Endodermal cell (in vitro differentiated cells): ENCODE results near the gene FCSK. TPM values are rescaled to one million over a fixed set of nuclear protein-coding genes. Genes with fewer than 3 reads are reported as not detected.

Experiments
- DNase-seq: peaks from one replicate; pipeline ENCODE4 v3.0.0-alpha.2; 2017
- H3K27ac ChIP-seq: 2 replicates; pipeline ENCODE4 v1.5.1; 2013; ENCODE audit warnings: mild to moderate bottlenecking, low read depth, low read length, moderate library complexity
- H3K27me3 ChIP-seq: 2 replicates; pipeline ENCODE4 v1.6.1; 2013; ENCODE audit warnings: mild to moderate bottlenecking, low read length, moderate library complexity; ENCODE audit not compliant: insufficient read depth, control insufficient read depth, poor library complexity, severe bottlenecking
- H3K36me3 ChIP-seq: 2 replicates; pipeline ENCODE4 v1.7.0; 2013; ENCODE audit warnings: mild to moderate bottlenecking, low read length, moderate library complexity; ENCODE audit not compliant: control insufficient read depth, insufficient read depth
- H3K4me1 ChIP-seq: one replicate; pipeline ENCODE4 v1.7.0; 2013; ENCODE audit warnings: low read length; ENCODE audit not compliant: control insufficient read depth, insufficient read depth
- H3K4me3 ChIP-seq: 2 replicates; pipeline ENCODE4 v1.5.1; 2013; ENCODE audit warnings: mild to moderate bottlenecking, low read length, moderate library complexity
- H3K9ac ChIP-seq: 2 replicates; pipeline ENCODE4 v1.6.1; 2013; ENCODE audit warnings: mild to moderate bottlenecking, low read length, moderate library complexity; ENCODE audit not compliant: poor library complexity, severe bottlenecking; ENCODE audit errors: extremely low read depth
- H3K9me3 ChIP-seq: 2 replicates; pipeline ENCODE4 v1.6.1; 2013; ENCODE audit warnings: mild to moderate bottlenecking, low read length, moderate library complexity; ENCODE audit not compliant: control insufficient read depth
- H3K27ac Mint-ChIP-seq: 2 replicates; pipeline ENCODE4 v1.8.0; 2020; ENCODE audit warnings: mixed read lengths
- H3K27me3 Mint-ChIP-seq: 2 replicates; pipeline ENCODE4 v1.8.0; 2021; ENCODE audit warnings: mild to moderate bottlenecking, mixed read lengths; ENCODE audit not compliant: insufficient read depth
- H3K36me3 Mint-ChIP-seq: 2 replicates; pipeline ENCODE4 v1.8.0; 2020; ENCODE audit warnings: low read depth, mixed read lengths
- H3K4me1 Mint-ChIP-seq: 2 replicates; pipeline ENCODE4 v1.8.0; 2020; ENCODE audit warnings: mixed read lengths
- H3K4me3 Mint-ChIP-seq: 2 replicates; pipeline ENCODE4 v1.8.0; 2020; ENCODE audit warnings: mild to moderate bottlenecking, moderate library complexity, mixed read lengths
- H3K9me3 Mint-ChIP-seq: 2 replicates; pipeline ENCODE4 v1.8.0; 2020; ENCODE audit warnings: mild to moderate bottlenecking, mixed read lengths
- WGBS, 2 experiments: methylation state at CpG; one replicate each; pipeline versions ENCODE4 v1.1.5 to v1.1.7; 2013; ENCODE audit warnings: missing lambda C conversion rate in 2 of 2, mixed read lengths in 1 of 2; ENCODE audit not compliant: insufficient coverage in 1 of 2, insufficient read length in 1 of 2; 5-methylcytosine and 5-hydroxymethylcytosine counted together
- total RNA-seq, 2 donors: library from RNA; stranded (reverse); fragmentation: NEBNext Ultra II Directional in 1 of 2; extraction: Animal tissue kit (Norgen Biotek cat#: 25700) in 1 of 2; gene quantifications; 2 replicates in 1 of 2; 3 replicates in 1 of 2; pipeline ENCODE4 v1.2.1, GENCODE V29; 2021
- TF ChIP-seq, protein P1 (sequence below): fragments of 200-600 bp; sonication (generic); conservative IDR thresholded peaks from 2 replicates; pipeline ENCODE4 v1.5.0; 2021; ENCODE audit warnings: antibody characterized with exemption, mild to moderate bottlenecking

The FCSK gene
- total RNA-seq, 2 donors from 2014 or later, result 18.7 to 19.5 TPM

DNA sequence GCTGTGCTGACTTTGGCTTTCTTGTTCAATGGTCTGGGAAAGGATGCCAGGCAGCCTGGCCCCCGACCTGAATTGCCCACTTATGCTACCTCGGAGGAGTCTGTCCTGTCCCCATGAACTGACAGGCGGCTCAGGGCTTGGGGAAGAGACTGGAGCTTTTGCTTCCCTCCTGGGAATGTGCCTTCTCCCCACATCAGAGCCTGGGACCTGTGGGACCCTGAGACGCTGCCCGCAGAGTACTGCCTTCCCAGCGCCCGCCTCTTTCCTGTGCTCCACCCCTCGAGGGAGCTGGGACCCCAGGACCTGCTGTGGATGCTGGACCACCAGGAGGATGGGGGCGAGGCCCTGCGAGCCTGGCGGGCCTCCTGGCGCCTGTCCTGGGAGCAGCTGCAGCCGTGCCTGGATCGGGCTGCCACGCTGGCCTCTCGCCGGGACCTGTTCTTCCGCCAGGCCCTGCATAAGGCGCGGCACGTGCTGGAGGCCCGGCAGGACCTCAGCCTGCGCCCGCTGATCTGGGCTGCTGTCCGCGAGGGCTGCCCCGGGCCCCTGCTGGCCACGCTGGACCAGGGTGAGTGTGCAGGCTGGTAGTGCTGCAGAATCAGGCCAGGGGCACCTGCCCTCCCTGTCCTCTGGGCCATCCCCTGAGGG is 18.5 kb downstream of the FCSK start:
- WGBS, 2 experiments, result 90 to 93% methylated on average over 19 to 28 of the region's 28 CpGs
- Mint-ChIP-seq H3K27ac (no peak overlapping the region), H3K9me3 (no peaks in the 10 kb centered on the region), H3K4me3 (no peak overlapping the region), H3K36me3 (peaks cover 2% of the 10 kb centered on the region), H3K4me1 (peaks cover 3% of the 10 kb centered on the region), H3K27me3 (no peaks in the 10 kb centered on the region)
- DNase-seq, result peak; percentile 54
- Histone ChIP-seq H3K4me1 (no peaks in the 10 kb centered on the region), H3K4me3 (no peak overlapping the region), H3K27me3 (no peaks in the 10 kb centered on the region), H3K9me3 (no peaks in the 10 kb centered on the region), H3K9ac (no peak overlapping the region), H3K27ac (no peak overlapping the region), H3K36me3 (no peaks in the 10 kb centered on the region)
- TF ChIP-seq, protein P1, sequence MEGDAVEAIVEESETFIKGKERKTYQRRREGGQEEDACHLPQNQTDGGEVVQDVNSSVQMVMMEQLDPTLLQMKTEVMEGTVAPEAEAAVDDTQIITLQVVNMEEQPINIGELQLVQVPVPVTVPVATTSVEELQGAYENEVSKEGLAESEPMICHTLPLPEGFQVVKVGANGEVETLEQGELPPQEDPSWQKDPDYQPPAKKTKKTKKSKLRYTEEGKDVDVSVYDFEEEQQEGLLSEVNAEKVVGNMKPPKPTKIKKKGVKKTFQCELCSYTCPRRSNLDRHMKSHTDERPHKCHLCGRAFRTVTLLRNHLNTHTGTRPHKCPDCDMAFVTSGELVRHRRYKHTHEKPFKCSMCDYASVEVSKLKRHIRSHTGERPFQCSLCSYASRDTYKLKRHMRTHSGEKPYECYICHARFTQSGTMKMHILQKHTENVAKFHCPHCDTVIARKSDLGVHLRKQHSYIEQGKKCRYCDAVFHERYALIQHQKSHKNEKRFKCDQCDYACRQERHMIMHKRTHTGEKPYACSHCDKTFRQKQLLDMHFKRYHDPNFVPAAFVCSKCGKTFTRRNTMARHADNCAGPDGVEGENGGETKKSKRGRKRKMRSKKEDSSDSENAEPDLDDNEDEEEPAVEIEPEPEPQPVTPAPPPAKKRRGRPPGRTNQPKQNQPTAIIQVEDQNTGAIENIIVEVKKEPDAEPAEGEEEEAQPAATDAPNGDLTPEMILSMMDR, result no peak

DNA sequence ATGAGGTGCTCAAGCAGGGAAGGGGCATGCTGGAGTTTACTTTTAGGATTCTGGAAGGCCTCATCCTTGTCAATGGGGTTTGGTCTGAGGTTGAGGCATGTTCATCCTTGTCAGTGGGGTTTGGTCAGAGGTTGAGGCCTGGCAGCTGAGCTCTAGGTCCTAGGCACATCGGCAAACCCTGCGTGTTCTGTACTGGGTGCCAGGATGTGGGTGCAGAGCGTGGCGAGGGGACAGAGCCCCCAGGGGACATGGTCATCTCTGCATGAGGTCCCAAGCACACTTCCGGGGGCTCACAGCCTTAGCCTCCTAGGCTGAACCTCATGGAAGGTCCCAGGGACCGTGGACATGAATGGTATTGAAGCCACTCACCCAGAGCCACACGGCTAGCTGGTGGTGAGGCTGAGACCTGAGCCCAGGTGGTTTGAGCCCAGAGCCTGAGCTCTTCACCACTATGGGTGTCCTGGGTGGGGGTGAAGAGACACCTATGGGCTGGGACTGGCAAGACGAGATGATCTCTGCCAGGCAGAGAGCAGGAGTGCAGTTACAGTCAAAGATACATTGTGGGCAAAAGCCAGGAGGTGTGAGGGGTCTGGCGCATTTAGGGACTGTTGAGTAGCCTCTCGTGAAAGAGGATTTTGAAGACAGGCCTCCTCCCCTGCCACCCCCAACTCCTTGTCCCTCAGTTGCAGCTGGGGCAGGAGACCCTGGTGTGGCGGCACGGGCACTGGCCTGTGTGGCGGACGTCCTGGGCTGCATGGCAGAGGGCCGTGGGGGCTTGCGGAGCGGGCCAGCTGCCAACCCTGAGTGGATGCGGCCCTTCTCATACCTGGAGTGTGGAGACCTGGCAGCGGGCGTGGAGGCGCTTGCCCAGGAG is 19.3 kb downstream of the FCSK start:
- Histone ChIP-seq H3K27me3 (no peaks in the 10 kb centered on the region), H3K27ac (no peak overlapping the region), H3K9me3 (no peaks in the 10 kb centered on the region), H3K9ac (no peak overlapping the region), H3K36me3 (no peaks in the 10 kb centered on the region), H3K4me3 (no peak overlapping the region), H3K4me1 (no peaks in the 10 kb centered on the region)
- WGBS, 2 experiments, result 91 to 98% methylated on average over 20 to 21 of the region's 21 CpGs
- no peaks in the 10 kb centered on the region for H3K27me3 Mint-ChIP-seq
- peaks cover 3% of the 10 kb centered on the region for H3K4me1 Mint-ChIP-seq
- no peak overlapping the region for H3K4me3 Mint-ChIP-seq
- TF ChIP-seq, protein P1, result no peak
- H3K27ac Mint-ChIP-seq, result peak overlapping the region; percentile 45
- no peaks in the 10 kb centered on the region for H3K9me3 Mint-ChIP-seq
- peaks cover 2% of the 10 kb centered on the region for H3K36me3 Mint-ChIP-seq
- DNase-seq, result no peak

DNA sequence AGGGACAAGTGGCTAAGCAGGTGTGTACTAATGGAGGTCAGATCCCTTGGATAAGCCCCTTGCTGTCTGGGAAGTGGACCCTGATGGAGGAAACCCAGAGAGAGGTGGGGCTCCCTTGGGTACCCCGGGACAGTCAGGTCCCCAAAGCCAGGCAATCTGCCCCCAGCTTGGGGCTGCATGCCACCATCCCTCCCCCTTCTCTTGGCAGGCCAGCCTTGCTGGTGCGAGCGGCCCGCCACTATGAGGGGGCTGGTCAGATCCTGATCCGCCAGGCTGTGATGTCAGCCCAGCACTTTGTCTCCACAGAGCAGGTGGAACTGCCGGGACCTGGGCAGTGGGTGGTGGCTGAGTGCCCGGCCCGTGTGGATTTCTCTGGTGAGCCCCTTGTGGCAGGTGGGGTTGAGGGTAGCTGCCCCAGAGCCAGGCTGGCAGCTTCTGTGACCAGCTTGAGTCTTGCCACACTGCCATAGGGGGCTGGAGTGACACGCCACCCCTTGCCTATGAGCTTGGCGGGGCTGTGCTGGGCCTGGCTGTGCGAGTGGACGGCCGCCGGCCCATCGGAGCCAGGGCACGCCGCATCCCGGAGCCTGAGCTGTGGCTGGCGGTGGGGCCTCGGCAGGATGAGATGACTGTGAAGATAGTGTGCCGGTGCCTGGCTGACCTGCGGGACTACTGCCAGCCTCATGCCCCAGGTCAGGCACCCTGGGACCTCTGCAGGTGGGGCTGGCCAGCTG is 20.1 kb downstream of the FCSK start:
- Mint-ChIP-seq H3K4me3 (no peak overlapping the region), H3K27ac (no peak overlapping the region), H3K36me3 (peaks cover 2% of the 10 kb centered on the region), H3K4me1 (peaks cover 3% of the 10 kb centered on the region), H3K9me3 (no peaks in the 10 kb centered on the region), H3K27me3 (no peaks in the 10 kb centered on the region)
- H3K27me3 ChIP-seq, result no peaks in the 10 kb centered on the region
- H3K4me1 ChIP-seq, result no peaks in the 10 kb centered on the region
- TF ChIP-seq, protein P1, result no peak
- DNase-seq, result peak; percentile 46
- 92 to 94% methylated on average over 11 to 22 of the region's 22 CpGs for WGBS, 2 experiments
- no peaks in the 10 kb centered on the region for H3K9me3 ChIP-seq
- H3K27ac ChIP-seq, result no peak overlapping the region
- no peak overlapping the region for H3K9ac ChIP-seq
- H3K36me3 ChIP-seq, result no peaks in the 10 kb centered on the region
- no peak overlapping the region for H3K4me3 ChIP-seq
